Tibial nerve (tissue), 4 donors: Measurements from ENCODE around the gene UNCX.

Source experiments
- CTCF ChIP-seq, 5 experiments: fragments of 200-600 bp in 3 of 5; fragments of 450-650 bp in 2 of 5; sonication (generic) in 3 of 5; IDR thresholded peaks; one replicate each; pipeline ENCODE4 v1.5.1; 2016 to 2019; ENCODE audit warnings: antibody characterized with exemption in 5 of 5, mild to moderate bottlenecking in 3 of 5, moderate library complexity in 2 of 5
- EP300 ChIP-seq, 2 donors: sonication (generic); formaldehyde crosslinking; IDR thresholded peaks; one replicate each; pipeline ENCODE4 v1.6.1; 2017; ENCODE audit warnings: antibody characterized with exemption in 2 of 2, mild to moderate bottlenecking in 1 of 2
- POLR2A ChIP-seq, 2 donors: fragments of 450-650 bp; IDR thresholded peaks; one replicate each; pipeline ENCODE4 v1.6.1; 2017; ENCODE audit warnings: antibody characterized with exemption in 2 of 2, mild to moderate bottlenecking in 2 of 2, moderate library complexity in 2 of 2

DNA sequence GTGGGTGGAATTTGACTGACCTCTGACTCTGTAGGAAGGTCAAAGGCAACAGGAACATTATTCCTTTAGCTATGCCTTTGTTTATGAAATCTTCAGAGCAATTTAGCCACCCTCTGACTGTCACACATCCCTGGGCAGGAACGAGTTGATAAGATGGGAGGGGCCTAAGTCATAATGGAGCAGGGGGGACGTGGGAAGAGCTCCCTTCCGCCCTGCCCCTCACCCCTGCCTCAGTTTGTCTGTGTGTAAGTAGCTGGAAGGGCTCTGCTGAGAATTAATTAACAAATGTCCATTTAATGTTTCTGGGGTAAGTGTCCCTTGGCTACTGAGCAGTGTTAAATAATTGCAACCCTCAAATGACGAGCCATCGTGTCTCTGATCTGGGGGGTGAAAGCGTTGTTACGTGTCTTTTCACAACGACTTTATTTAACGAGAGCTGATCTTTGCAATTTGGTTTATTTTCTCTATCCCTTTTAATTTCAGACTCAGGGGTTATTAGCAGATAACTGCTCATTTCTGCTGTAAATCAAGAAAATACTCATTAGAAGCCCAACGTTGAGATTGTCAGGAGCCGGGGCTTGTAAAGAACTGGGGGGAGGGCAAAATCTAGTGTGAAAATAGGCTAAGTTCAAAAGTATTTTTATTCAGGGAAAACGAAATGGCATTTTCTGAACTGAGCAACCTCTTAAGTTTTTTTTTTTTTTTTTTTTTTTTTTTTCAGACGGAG is 12.5 kb upstream of the UNCX start:
- TF ChIP-seq CTCF (IDR thresholded peaks at IDR 0.05) (no peak), POLR2A (IDR thresholded peaks at IDR 0.05) (no peak), EP300 (IDR thresholded peaks at IDR 0.05) (no peak)
